NCI-H226 (cell line): ENCODE results near the gene SLC7A6.

Experiments used
- DNase-seq: peaks from one replicate; pipeline ENCODE4 v3.0.0-alpha.2; 2015

SLC7A6 gene

GRCh38 chr16:68264128-68265077 lies at the start of gene SLC7A6:
SLC7A6 (plus strand) TSS chr16:68264526; CDS start chr16:68274727, 10,201 bp downstream.
- DNase-seq = peak; percentile 80

GRCh38 chr16:68214726-68215125 lies 49.6 kb upstream of the SLC7A6 start:
- DNase-seq = no peak

DNA sequence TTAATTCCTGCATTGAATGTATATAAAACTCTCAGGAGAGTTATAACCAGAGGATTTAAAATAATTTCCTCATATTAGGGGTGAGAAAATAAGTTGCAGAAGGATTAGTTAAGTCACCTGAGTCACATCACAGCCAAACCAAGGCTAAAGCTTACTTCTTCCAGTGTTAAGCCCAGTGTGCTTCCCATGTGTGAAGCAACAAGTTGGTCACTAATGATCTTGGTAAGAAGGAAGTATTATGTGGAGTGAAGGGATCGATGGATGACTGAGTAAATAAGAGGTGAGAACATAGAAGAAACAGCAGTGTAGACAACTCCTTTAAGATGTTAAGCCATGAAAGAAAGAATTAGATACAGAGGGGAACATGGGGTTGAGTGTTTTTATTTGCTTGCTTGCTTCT lies 49.0 kb upstream of the SLC7A6 start:
- DNase-seq = no peak

DNA sequence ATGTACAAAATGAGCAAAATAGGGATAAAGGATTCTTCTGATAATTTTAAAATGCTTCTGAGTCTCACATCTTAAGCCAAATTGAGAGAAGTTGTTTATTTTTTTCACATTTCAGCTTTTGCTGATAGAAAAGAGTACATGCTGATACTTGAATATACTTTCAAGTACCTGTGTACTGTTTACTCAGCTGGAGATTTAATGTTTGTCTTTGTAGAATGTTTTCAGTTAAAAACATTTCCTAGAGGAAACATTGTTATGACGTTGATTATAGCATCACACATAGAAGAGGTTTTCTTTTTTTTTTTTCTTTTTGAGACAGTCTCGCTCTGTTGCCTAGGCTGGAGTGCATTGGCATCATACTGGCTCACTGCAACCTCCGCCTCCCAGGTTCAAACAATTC lies 48.1 kb upstream of the SLC7A6 start:
- no peak for DNase-seq

DNA sequence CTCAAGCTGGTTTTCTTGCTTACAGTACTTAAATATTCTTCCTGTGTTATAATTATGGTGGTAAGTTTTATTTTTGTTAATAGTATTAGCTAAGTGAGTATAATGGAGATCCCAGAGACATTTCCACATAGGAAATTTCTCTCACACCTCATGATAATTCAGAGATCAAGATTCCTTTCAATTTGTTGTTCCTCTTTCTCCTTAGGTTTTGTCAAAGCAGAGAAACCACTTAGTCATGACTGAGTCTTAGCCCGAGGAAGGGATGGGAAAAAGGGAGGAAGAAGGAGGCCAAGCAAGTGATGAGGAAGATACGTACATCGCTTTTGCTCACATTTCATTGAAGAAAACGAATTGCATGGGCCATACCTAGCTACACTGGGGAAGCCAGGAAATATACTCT lies 46.8 kb upstream of the SLC7A6 start:
- DNase-seq = no peak

DNA sequence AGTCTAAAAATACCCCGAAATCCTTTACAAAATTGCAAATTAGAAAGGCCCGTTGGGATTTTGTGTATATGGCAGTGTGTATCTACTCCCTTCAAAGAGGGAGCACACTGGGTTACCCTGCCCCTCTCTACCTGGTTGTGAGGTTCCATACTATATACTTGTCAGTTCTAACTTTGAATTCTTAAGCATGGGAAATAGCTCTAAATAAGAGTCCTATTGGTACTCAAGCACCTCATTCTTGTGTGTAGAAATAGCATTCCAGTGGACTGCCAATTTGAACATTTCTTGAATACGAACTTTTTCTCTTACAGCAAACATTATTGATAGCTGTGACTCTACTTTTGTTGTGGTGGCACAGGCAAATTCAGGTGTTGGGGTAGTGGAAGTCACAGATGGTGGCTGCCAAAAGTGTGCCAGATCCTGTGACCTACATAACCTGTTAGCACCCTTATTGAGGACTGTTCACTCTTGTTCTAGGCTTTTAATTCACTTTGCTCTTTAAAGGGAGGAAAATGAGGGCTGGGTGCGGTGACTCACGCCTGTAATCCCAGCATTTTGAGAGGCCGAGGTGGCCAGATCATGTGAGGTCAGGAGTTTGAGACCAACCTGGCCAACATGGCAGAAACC lies 44.5 kb upstream of the SLC7A6 start:
- DNase-seq = no peak

- no peak for DNase-seq
Measured at GRCh38 chr16:68223072-68223471, 41.3 kb upstream of the SLC7A6 start.

- DNase-seq = no peak
Measured at GRCh38 chr16:68226116-68226515, 38.2 kb upstream of the SLC7A6 start.

GRCh38 chr16:68227183-68227793 lies 37.0 kb upstream of the SLC7A6 start:
- no peak for DNase-seq

GRCh38 chr16:68227850-68228553 lies 36.3 kb upstream of the SLC7A6 start:
- no peak for DNase-seq

GRCh38 chr16:68228652-68229051 lies 35.7 kb upstream of the SLC7A6 start:
- no peak for DNase-seq

GRCh38 chr16:68229431-68230175 lies 34.7 kb upstream of the SLC7A6 start:
- no peak for DNase-seq

DNA sequence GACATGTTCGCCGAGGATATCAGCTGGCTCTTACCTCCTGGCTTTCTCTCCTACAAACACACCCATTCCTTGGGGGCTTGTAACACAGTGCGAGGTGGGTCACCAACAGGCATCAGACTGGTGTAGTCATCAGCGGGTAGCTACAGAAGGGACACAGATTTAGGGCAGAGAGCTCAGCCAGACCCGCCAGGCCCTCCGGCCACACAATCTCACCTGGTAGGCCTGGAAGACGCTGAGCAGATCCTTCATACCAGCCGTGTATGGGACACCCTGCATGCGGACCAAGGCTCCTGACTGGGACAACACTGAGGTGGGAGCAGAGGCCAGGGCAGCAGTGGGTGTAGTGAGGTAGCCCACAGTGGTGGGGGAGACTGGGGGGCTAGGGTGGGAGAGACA lies 34.2 kb upstream of the SLC7A6 start:
- no peak for DNase-seq

GRCh38 chr16:68230956-68231355 lies 33.4 kb upstream of the SLC7A6 start:
- DNase-seq = no peak

DNA sequence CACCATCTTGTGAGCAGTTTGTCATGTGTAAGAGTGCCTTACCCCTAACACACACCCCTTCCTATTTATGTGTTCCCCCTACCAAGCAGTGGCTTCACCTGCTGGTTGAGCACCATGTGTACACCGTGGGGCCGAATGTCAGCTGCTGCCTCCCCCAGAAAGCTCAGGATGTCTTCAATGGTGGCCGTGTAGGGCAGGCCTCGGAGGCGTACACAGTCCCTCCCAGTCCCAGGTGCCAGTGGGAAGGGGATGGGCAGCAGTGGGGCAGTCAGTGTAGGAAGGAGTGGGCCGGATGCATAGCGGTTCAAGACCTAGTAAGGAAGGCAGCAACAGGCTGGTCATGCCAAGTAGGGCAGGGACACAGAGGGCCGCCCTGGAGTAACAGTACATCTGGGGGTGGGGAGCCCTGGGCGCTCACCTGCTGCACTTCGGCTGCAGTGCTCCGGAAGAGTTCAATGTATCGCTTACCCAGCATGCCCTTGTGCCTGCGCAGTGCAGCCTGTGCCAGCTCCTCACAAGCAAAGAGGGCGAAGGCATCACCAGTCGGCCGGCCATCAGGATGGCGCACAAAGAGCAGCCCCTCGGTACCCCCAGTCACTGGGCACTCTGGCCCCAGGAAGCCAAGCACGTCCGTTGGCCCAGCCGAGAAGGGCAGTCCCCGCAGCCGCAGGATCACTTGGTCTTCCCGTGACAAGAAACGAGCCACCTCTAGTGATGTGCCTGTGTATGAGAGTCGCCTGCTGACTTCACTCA lies 32.8 kb upstream of the SLC7A6 start:
- no peak for DNase-seq

GRCh38 chr16:68232335-68232734 lies 32.0 kb upstream of the SLC7A6 start:
- DNase-seq = no peak

DNA sequence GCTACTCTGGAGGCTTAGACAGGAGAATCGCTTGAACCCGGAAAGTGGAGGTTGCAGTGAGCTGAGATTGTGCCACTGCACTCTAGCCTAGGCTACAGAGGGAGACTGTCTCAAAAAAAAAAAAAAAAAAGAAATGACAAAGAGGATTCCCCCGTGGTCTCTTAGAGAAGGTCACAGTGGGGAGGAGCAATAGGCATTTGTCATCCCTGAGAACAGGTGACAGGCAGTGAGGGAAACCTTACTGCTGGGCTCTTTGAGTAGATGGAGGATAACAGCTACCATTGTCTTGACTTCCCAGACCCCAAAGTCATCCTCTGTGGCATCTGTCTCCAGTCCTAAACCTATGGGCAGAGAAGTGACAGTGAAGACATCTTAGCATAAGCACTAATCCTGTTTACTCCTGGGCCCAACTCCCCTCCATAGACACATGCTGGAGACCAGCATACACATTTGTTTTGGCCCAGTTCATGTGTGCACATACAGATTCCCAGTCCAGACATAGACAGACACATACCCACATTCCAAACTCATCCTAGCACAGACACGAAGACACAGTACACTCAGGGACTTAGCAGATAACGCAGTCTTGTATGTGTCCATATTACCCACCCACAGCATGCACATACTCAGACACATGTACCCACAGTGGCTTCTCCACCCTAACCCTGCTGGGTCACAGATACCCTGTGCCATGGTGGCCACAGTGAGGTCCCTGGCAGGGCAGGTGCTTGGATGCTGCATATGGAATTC lies 31.1 kb upstream of the SLC7A6 start:
- DNase-seq = no peak

- DNase-seq = no peak
Measured at GRCh38 chr16:68233835-68234187, 30.5 kb upstream of the SLC7A6 start.

- DNase-seq = no peak
Measured at GRCh38 chr16:68234188-68235107, 29.9 kb upstream of the SLC7A6 start.
